Nephron progenitor cell (in vitro differentiated cells): Measurements from ENCODE around the gene MYO1B.

Experiments used
- DNase-seq: peaks from one replicate; pipeline ENCODE4 v3.0.0; 2021
- H3K27ac Mint-ChIP-seq: 2 replicates; pipeline ENCODE4 v1.8.0; 2021; ENCODE audit warnings: mild to moderate bottlenecking, moderate library complexity, mixed read lengths
- H3K27me3 Mint-ChIP-seq: 2 replicates; pipeline ENCODE4 v1.8.0; 2021; ENCODE audit warnings: mild to moderate bottlenecking, low read depth, mixed read lengths; ENCODE audit not compliant: poor library complexity
- H3K36me3 Mint-ChIP-seq: 2 replicates; pipeline ENCODE4 v1.8.0; 2021; ENCODE audit warnings: low read depth, mixed read lengths
- H3K4me1 Mint-ChIP-seq: 2 replicates; pipeline ENCODE4 v1.8.0; 2021; ENCODE audit warnings: mixed read lengths
- H3K4me3 Mint-ChIP-seq: 2 replicates; pipeline ENCODE4 v1.8.0; 2021; ENCODE audit warnings: mild to moderate bottlenecking, moderate library complexity, mixed read lengths
- H3K9me3 Mint-ChIP-seq: 2 replicates; pipeline ENCODE4 v1.8.0; 2021; ENCODE audit warnings: mild to moderate bottlenecking, moderate library complexity, mixed read lengths
- CTCF ChIP-seq: fragments of 200-600 bp; sonication (generic); IDR thresholded peaks from 2 replicates; pipeline ENCODE4 v1.5.0; 2021; ENCODE audit warnings: antibody characterized with exemption

Gene MYO1B

GRCh38 chr2:191245046-191245868, at the start of gene MYO1B:
MYO1B (plus strand) TSS chr2:191245404; CDS start chr2:191276896, 31,492 bp downstream.
- peak within 1 kb of the TSS; percentile 96 for H3K4me3 Mint-ChIP-seq
- TF ChIP-seq CTCF, result peak; percentile 26
- peak; percentile 89 for DNase-seq
- H3K4me1 Mint-ChIP-seq, result peaks cover 42% of the 10 kb centered on the region
- peaks cover 38% of the 10 kb centered on the region for H3K36me3 Mint-ChIP-seq
- H3K27me3 Mint-ChIP-seq, result peaks cover 4% of the 10 kb centered on the region
- peak within 1 kb of the TSS; percentile 87 for H3K27ac Mint-ChIP-seq
- peaks cover 6% of the 10 kb centered on the region for H3K9me3 Mint-ChIP-seq

GRCh38 chr2:191197096-191197495, 48.1 kb upstream of the MYO1B start:
- no peak overlapping the region for H3K4me3 Mint-ChIP-seq
- H3K36me3 Mint-ChIP-seq, result peaks cover 12% of the 10 kb centered on the region
- H3K4me1 Mint-ChIP-seq, result no peaks in the 10 kb centered on the region
- DNase-seq, result no peak
- no peaks in the 10 kb centered on the region for H3K9me3 Mint-ChIP-seq
- no peak for TF ChIP-seq CTCF
- H3K27ac Mint-ChIP-seq, result no peak overlapping the region
- H3K27me3 Mint-ChIP-seq, result peaks cover 6% of the 10 kb centered on the region

- H3K4me1 Mint-ChIP-seq, result no peaks in the 10 kb centered on the region
- TF ChIP-seq CTCF, result no peak
- H3K27me3 Mint-ChIP-seq, result peaks cover 6% of the 10 kb centered on the region
- peaks cover 12% of the 10 kb centered on the region for H3K36me3 Mint-ChIP-seq
- no peak overlapping the region for H3K27ac Mint-ChIP-seq
- H3K9me3 Mint-ChIP-seq, result no peaks in the 10 kb centered on the region
- DNase-seq, result no peak
- H3K4me3 Mint-ChIP-seq, result no peak overlapping the region
Observed at GRCh38 chr2:191198271-191198670, 46.9 kb upstream of the MYO1B start.

- no peaks in the 10 kb centered on the region for H3K4me1 Mint-ChIP-seq
- H3K4me3 Mint-ChIP-seq, result no peak overlapping the region
- H3K36me3 Mint-ChIP-seq, result peaks cover 16% of the 10 kb centered on the region
- no peak overlapping the region for H3K27ac Mint-ChIP-seq
- H3K9me3 Mint-ChIP-seq, result no peaks in the 10 kb centered on the region
- H3K27me3 Mint-ChIP-seq, result peaks cover 6% of the 10 kb centered on the region
- no peak for DNase-seq
- TF ChIP-seq CTCF, result no peak
Observed at GRCh38 chr2:191199929-191200512, 45.2 kb upstream of the MYO1B start.

DNA sequence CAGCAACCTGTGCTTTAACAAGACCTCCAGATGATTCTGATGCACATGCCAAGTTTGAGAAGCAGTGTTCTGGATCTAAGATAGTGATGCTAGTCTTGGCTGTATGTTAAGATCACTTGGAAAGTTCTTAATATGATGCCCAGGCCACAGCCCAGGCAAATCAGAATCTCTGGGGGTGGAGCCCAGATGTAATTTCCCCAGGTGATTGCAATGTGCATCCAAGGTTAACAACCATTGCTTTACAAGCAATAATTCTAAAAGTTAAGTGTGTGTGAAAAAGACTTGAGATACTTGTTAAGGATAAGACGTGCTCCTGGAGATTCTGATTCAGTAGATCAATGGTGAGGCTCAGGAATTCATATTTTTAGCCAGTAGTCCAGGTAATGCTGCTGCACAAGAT, 44.3 kb upstream of the MYO1B start:
- no peak overlapping the region for H3K27ac Mint-ChIP-seq
- no peak overlapping the region for H3K4me3 Mint-ChIP-seq
- H3K27me3 Mint-ChIP-seq, result peaks cover 6% of the 10 kb centered on the region
- H3K36me3 Mint-ChIP-seq, result peaks cover 16% of the 10 kb centered on the region
- no peaks in the 10 kb centered on the region for H3K9me3 Mint-ChIP-seq
- DNase-seq, result no peak
- H3K4me1 Mint-ChIP-seq, result no peaks in the 10 kb centered on the region
- no peak for TF ChIP-seq CTCF
